NCI-H2081 treated with DMSO at 0.1 percent for 48 hours (cell line): ENCODE measurements around the gene ELK4.
"Not testable (repeated sequence)": the region's sequence is repeated elsewhere in the genome, so short reads cannot be mapped to it uniquely, and the experiment has no call there.

Experiments used
- DNase-seq: peaks from one replicate; lab custom pipeline; 2025; lab: John Stamatoyannopoulos, UW

Gene ELK4

DNA sequence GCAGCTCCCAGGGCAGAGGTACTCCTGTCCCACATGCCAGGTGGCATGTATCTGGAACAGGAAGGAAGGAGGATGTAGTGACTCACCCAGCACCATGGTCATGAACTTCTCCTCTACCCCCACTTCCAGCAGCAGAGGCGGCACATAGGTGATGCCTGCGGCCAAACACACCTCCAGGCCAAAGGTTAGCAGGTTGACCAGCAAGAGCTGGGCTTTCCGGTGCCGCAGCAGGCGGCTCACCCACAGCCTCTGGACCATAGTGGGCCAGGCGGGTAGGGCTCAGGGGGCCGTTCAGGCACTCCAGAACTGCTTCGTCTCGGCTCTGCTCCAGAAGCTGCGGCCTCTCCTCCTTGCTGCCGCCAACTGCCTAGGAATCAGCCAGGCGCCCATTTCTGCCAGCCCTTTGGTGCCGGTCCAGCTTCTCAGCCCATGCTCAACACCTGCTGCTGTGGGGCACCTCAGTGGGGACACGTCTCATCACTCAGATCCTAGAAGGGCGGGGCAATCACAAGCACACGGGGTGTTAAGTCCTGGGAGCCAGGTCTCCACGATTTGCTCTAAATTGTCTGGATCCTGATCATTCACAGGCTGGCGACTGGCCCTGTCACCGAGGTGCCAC lies 32.7 kb upstream of the ELK4 start:
- DNase-seq: no peak

DNA sequence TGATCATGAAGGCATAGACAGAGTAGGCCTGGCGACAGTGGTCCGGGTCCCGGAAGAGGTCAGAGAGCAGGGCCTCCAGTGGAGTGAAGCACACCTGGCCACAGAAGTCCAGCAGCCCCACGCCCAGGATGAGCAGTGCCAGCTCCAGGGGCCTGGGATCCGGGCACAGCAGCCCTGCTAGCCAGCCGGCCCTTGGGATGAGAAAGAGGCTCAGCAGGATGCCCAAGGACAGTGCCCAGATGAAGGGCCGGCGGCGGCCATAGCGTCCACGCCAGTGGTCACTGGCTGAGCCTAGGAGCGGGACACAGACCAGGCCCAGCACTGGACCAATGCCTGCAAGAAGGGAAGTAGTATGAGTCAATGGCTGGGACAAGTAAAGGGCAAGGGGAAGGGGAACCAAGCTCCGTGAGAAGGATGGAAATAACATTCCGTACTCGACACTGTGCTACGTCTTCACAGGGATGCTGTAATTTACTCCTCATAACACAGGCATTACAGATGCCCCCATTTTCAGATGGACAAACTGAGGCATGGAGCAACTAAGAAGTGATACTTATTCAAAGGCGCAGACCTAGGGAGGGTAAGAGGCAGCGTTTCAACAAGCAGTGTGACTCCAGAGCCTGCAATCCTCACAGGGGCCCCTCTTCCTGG lies 31.6 kb upstream of the ELK4 start:
- DNase-seq: no peak

DNA sequence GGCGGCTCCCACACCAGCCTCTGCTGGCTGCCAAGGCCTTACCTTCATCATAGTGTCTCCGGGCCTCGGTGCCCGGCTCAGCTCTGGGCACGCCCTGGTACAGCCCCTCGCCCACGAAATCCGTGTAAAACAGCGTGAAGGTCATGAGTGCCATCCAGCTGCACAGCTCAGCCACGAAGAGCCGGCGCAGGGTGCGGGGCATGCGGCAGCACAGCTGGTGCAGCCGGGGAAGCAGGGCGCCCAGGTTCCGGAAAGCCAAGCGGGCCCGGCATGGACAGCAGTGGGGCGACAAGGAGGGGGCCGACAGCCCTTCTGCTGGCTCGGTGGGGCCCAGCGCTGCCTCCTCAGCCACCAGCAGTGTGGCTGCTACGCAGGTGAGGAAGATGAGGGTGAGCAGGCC lies 31.0 kb upstream of the ELK4 start:
- no peak for DNase-seq

GRCh38 chr1:205662135-205662738 lies 30.4 kb upstream of the ELK4 start:
- no peak for DNase-seq

DNA sequence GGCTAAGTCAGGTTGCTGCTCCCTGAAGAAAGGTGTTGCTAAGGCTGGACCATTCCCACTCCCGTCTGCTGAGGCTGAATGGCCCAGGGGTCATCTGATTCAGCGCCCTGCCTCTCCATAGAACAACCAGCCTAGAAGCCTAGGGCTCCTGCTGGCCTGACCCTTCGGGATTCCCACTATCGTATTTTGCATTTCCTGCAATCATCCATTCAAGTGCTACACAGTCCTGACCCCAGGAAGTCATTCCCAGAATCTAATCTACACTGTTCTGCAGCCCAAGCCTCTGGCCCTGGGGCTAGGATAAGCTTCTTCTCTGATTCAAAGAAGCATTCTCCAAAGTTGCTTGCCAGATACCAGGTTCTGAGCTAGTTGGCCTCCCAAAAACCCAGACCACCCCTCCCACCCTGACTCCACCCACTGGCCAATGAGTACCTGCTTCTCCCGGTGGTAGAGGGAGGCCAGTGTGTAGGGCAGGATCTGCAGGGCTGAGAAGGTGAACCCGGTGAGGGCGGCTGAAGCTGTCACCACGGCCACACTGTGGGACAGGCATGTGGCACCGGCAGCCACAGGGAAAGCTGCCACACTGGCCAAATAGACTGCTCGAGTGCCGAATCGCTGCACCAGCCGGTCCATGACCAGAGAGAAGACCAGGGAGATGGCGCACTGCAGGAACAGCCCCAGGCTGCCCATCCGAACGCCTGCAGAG lies 29.8 kb upstream of the ELK4 start:
- DNase-seq: no peak

DNA sequence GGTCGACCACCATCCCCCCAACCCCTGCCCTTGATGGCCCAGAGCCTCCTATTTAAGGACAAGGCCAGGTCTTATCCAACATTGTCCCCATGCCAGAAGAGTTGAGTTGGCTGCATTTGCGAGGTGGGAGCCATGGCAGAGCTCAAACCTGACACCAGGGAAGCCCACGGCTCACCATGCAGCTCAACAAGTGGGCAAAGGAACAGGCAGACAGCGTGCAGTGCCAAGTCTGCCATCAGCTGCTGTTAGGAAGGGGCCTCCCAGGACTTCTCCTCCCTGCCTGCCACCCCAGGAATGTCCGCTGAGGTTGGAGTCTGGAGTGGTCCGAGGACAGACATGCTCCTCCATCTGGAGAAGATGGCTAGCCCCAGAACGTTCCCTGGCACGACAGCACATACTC lies 28.6 kb upstream of the ELK4 start:
- DNase-seq: no peak

- peak; percentile 28 for DNase-seq
Measured at GRCh38 chr1:205658943-205659581, 27.3 kb upstream of the ELK4 start.

- DNase-seq: no peak
Measured at GRCh38 chr1:205656236-205656635, 24.4 kb upstream of the ELK4 start.

GRCh38 chr1:205652984-205653383 lies 21.2 kb upstream of the ELK4 start:
- no peak for DNase-seq

GRCh38 chr1:205650241-205650640 lies 18.4 kb upstream of the ELK4 start:
- no peak for DNase-seq

- DNase-seq: no peak
Measured at GRCh38 chr1:205645519-205645918, 13.7 kb upstream of the ELK4 start.

DNA sequence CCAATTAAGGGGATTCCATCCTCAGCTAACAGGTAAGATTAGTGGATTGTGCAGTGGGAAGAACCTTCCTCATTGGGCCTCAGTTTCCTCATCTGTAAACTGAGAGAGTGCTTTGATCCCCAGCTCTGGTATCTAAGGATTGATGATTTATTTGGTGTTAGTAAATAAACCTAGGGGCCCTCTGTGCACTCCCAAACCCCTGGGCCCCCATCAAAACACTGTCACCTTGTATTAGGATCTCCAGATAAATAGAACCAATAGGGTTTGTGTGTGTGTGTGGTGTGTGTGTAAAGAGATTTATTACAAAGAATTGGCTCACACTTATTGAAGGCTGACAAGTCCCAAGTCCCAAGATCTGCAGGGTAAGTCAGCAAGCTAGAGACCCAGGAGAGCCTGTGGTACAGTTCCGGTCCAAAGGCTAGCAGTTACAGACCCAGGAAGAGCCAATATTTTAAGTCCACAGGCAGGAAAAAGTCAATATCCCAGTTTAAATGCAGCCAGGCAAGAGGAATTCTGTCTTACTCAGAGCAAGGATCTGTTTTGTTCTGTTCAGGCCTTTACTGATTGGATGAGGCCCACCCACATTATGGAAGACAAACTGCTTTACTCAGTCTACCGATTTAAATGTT lies 11.0 kb upstream of the ELK4 start:
- DNase-seq: no peak

DNA sequence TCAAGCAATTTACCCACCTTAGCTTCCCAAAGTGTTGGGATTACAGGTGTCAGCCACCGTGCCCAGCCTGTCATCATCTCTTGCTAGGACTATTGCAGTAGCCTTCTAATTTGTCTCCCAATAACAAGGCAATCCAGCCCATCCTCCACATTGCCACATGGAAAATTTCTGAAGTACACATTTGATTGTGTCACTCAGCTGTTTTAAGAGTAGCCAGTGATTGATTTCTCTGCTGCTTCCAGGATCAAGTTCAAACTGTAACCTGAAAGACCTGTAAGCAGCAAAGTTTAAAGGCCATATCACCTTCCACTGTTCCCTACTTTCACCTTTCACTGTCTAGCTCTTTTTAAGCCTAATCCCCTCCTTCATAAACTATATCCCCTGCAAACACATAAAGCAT lies 7.8 kb upstream of the ELK4 start:
- no peak for DNase-seq

DNA sequence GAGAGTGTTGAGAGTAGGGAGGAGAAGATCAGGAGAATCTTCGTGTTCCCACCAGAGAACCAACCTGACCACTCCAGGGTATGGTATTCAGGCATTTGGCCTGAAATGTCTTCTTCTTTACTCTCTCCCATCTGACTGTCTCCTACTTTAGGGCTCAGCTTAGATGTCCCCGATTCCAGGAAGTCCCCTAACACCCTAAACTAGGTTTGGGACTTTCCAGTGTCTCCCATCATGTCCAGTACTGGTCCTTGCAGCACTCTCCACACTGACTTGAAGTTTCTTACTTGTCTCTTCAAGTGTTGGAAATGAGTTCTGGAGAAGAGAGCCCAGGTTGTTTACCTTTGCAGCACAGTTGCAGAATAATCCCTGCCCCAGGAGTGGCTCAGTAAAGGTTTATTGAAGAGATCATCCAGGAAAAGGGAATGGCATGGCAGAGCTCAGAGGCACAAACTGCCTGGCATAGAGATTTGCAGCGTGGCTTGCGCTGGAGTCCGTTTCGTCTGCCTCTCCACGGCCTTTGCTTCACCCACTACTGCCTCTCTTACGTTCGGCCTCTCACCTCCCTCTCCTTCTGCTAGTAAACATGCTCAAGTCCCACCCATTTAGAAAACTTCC lies 6.2 kb upstream of the ELK4 start:
- no peak for DNase-seq

- DNase-seq: no peak
Measured at GRCh38 chr1:205636732-205637131, 4.9 kb upstream of the ELK4 start.

DNA sequence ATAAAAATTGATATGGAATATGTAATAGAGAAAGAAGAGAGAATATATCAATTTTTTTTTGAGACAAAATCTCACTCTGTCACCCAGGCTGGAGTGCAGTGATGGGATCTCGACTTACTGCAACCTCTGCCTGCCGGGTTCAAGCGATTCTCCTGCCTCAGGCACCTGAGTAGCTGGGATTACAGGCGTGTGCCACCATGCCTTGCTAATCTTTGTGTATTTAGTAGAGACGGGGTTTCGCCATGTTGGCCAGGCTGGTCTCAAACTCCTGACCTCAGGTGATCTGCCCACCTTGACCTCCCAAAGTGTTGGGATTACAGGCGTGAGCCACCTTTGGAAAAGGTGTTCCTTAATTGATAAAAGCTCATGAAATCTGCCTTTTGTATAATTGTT lies 4.3 kb upstream of the ELK4 start:
- not testable (repeated sequence) for DNase-seq

- no peak for DNase-seq
Measured at GRCh38 chr1:205633421-205633976, 1.7 kb upstream of the ELK4 start.

DNA sequence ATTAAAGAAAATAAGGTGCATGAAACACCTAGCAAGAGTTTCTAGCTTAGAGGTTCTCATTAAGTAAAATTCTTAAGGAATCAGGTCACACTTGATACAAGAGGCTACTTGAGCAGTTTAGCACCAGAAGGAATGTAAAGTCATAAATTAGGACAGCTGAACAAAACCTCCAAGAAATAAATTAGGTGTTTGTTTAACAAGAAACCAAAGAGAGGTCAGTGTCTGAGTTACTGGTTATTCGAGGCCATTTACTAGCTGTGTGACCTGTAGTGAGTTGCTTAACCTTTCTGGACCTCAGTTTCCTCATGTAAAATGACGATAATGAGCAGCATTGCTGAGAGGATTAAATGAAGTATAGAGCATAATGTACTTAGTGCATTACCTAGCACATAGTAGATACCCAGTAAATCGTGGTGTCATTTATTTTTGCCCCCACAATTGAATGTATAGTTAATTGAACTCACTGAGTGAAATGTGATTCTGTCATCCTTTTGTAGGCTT lies 908 bp upstream of the ELK4 start:
- DNase-seq: no peak

DNA sequence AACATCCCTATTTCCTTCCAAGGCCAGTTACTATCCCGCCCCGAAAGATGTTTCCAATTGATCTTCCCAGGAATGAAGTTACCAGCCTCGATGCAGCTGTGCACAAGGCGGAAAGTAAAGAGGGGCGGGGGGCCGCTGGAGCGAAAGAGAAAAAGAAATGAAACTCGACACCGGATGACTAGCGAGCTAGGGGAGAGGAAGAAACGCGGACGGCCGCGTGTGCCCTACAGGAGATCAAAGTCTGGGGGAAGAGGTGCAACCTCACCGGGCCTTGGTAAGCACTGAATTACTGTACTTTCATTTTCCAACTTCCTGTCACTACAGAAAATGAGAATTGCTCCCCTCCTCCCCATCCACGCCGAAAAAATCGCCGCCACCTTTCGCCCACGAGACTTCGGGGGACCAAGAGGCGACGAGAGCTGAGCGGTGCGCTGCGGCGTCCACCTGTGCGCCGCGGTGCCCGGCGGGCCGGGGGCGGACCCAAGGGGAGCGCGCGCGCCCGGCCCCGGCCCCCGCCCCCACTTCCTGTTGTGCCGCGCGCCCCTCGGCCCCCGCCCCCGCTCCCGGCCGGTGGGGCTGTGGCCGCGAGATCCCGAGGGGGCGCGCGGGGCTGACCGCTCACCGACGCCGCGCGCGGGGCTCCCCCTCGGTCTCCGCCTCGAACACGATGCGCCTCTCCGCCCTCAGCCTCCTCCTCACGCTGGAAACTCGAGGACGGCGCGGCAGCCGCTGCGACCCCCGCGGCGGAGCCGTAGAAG lies 622 bp downstream of the ELK4 start:
- peak; percentile 33 for DNase-seq

DNA sequence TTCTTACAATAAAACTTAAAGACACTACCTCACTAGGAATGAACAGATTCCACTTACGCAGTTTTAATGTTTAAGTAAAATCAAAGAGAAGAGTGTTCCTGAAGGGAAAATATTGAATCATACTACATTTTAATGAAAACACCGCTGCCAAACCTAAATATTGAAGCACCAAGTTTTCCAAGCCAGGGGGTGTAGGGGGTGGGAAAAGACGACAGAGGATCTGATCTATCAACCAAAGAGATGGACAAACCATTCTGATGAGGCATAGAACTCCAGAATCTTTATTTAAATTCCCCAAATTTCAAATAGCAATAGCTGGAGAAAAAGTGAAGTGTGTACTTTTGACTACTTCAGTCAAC lies 1.2 kb downstream of the ELK4 start:
- DNase-seq: no peak

DNA sequence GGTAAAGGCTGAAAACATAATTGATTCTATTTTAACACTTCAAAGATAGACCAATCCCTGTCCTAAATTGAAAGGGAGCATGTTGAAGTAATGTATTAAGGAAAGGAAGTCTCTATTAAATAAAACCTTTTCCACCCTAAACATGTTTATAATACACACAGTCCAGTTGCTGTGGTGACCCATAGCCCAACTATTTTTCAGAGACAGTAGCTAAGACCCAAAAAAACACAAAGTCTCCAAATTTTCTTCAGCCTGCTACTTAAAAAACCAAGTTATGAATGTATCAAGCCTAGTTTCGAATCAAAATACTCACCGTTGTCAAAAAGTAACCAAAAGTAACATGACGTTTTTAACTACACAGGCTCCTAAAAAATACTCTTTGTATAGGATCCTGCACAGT lies 1.6 kb downstream of the ELK4 start:
- DNase-seq: no peak
